ENCODE data around the gene GTF2A1L. TPM values are rescaled to one million over a fixed set of nuclear protein-coding genes. Genes with fewer than 3 reads are reported as not detected.
A peak's percentile ranks its signal among the peaks of the same experiment; 100 is the strongest.

The GTF2A1L gene
- total RNA-seq, 1 donor from 2014 or later: not detected

DNA sequence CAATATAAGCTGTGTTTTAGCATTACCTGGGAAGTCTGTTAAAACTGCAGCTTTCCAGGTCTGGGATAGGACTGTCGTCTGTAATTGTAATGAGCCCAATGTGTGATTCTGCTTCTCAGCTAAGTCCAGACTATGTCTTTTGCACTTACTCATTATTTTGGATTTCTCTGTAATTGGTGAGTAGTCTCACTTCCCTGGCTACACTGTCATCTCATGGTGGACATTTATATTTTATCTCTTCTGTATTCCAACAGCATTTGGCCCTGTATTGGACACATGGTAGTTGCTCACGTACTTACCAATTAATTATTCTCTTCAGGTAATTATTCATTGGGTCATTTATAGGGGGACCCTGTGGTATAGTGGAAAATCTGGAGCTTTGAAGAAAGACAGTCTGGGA, 109.9 kb downstream of the GTF2A1L start:
- H2AFZ ChIP-seq (ENCODE audit: low read depth, low read length): no peak overlapping the region
- H3K9me3 ChIP-seq (ENCODE audit: insufficient read depth, low read depth, low read length): no peaks in the 10 kb centered on the region
- H3K27ac Mint-ChIP-seq (ENCODE audit: unreplicated experiment): no peak overlapping the region
- no peak overlapping the region for H3K9ac ChIP-seq (ENCODE audit: low read length)
- FAIRE-seq (no peak), DNase-seq (ENCODE audit: low read depth) (no peak)
- no peaks in the 10 kb centered on the region for H3K36me3 ChIP-seq (ENCODE audit: insufficient read depth, low read length)
- TF ChIP-seq EZH2 (IDR thresholded peaks at IDR 0.05; ENCODE audit: insufficient read depth, low read length): no peak
- TF ChIP-seq, protein P1, sequence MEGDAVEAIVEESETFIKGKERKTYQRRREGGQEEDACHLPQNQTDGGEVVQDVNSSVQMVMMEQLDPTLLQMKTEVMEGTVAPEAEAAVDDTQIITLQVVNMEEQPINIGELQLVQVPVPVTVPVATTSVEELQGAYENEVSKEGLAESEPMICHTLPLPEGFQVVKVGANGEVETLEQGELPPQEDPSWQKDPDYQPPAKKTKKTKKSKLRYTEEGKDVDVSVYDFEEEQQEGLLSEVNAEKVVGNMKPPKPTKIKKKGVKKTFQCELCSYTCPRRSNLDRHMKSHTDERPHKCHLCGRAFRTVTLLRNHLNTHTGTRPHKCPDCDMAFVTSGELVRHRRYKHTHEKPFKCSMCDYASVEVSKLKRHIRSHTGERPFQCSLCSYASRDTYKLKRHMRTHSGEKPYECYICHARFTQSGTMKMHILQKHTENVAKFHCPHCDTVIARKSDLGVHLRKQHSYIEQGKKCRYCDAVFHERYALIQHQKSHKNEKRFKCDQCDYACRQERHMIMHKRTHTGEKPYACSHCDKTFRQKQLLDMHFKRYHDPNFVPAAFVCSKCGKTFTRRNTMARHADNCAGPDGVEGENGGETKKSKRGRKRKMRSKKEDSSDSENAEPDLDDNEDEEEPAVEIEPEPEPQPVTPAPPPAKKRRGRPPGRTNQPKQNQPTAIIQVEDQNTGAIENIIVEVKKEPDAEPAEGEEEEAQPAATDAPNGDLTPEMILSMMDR (IDR thresholded peaks at IDR 0.05; ENCODE audit: insufficient read depth, low read depth, low read length): peak; percentile 31
- no peaks in the 10 kb centered on the region for H3K9me3 Mint-ChIP-seq (ENCODE audit: unreplicated experiment)
- H3K79me2 ChIP-seq (ENCODE audit: insufficient read depth, low read length): no peaks in the 10 kb centered on the region
- H4K20me1 ChIP-seq (ENCODE audit: insufficient read depth, low read length): no peaks in the 10 kb centered on the region
- no peak overlapping the region for H3K27ac ChIP-seq (ENCODE audit: low read depth, low read length)
- peaks cover 14% of the 10 kb centered on the region for H3K4me1 Mint-ChIP-seq (ENCODE audit: low read depth, unreplicated experiment)
- H3K4me2 ChIP-seq (ENCODE audit: low read length): no peak overlapping the region
- peaks cover 5% of the 10 kb centered on the region for H3K27me3 ChIP-seq (ENCODE audit: insufficient read depth, low read length)
- no peak overlapping the region for H3K4me3 ChIP-seq (ENCODE audit: insufficient read depth, low read depth, low read length)
- H3K36me3 Mint-ChIP-seq (ENCODE audit: low read depth, unreplicated experiment): no peaks in the 10 kb centered on the region
- H3K4me1 ChIP-seq (ENCODE audit: insufficient read depth, low read length): peaks cover 15% of the 10 kb centered on the region
- H3K27me3 Mint-ChIP-seq (ENCODE audit: low read depth, unreplicated experiment): peaks cover 2% of the 10 kb centered on the region
- no peak overlapping the region for H3K4me3 Mint-ChIP-seq (ENCODE audit: unreplicated experiment)

DNA sequence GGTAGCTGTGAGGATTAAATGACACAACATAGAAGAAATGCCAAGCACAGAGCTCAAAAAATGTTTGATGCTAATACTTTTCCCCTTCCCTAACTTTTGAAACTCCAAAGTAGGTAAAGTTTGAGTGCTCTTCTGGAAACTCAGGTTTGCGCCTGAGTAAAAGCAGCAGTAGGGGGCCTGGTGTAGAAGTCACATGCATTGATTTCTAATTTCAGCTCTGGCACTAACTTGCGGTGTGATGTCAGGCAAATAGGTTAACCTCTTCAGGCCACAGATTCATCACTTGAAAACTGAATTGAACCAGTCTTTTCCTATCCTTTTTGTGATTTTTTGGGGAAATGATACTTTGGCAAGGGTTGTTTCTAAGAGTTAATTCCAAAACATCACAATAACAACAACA, 110.6 kb downstream of the GTF2A1L start:
- Mint-ChIP-seq H3K27me3 (ENCODE audit: low read depth, unreplicated experiment) (peaks cover 2% of the 10 kb centered on the region), H3K4me1 (ENCODE audit: low read depth, unreplicated experiment) (peaks cover 7% of the 10 kb centered on the region), H3K36me3 (ENCODE audit: low read depth, unreplicated experiment) (no peaks in the 10 kb centered on the region), H3K27ac (ENCODE audit: unreplicated experiment) (no peak overlapping the region), H3K9me3 (ENCODE audit: unreplicated experiment) (no peaks in the 10 kb centered on the region), H3K4me3 (ENCODE audit: unreplicated experiment) (no peak overlapping the region)
- Histone ChIP-seq H3K4me3 (ENCODE audit: insufficient read depth, low read depth, low read length) (no peak overlapping the region), H3K27me3 (ENCODE audit: insufficient read depth, low read length) (peaks cover 12% of the 10 kb centered on the region), H3K9me3 (ENCODE audit: insufficient read depth, low read depth, low read length) (no peaks in the 10 kb centered on the region), H3K27ac (ENCODE audit: low read depth, low read length) (no peak overlapping the region), H2AFZ (ENCODE audit: low read depth, low read length) (no peak overlapping the region), H3K36me3 (ENCODE audit: insufficient read depth, low read length) (no peaks in the 10 kb centered on the region), H3K4me1 (ENCODE audit: insufficient read depth, low read length) (peaks cover 10% of the 10 kb centered on the region), H3K4me2 (ENCODE audit: low read length) (no peak overlapping the region), H3K79me2 (ENCODE audit: insufficient read depth, low read length) (no peaks in the 10 kb centered on the region), H3K9ac (ENCODE audit: low read length) (no peak overlapping the region), H4K20me1 (ENCODE audit: insufficient read depth, low read length) (no peaks in the 10 kb centered on the region)
- FAIRE-seq (no peak), DNase-seq (ENCODE audit: low read depth) (no peak)
- TF ChIP-seq EZH2 (IDR thresholded peaks at IDR 0.05; ENCODE audit: insufficient read depth, low read length): no peak
- TF ChIP-seq, protein P1 (IDR thresholded peaks at IDR 0.05; ENCODE audit: insufficient read depth, low read depth, low read length): no peak

DNA sequence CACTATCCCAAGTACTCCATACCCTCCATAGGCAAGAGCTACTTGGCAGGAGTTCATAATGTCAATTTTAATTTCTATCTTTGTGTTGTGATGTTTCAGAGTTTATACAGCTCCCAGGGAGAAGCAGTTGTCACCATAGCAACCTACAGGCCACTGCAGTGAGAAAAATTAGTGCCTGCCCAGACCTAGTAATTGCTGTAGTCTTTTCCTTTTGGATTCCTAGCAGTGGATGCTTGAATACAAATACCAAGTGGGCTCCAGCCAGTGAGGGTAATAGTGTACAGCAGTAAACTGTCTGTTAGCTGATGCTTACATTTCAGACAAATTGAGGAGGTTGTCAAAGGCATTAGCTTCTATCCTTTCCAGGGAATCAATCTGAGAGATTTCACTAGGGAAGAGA, 111.2 kb downstream of the GTF2A1L start:
- no peak overlapping the region for H3K4me3 Mint-ChIP-seq (ENCODE audit: unreplicated experiment)
- no peak for FAIRE-seq
- H3K79me2 ChIP-seq (ENCODE audit: insufficient read depth, low read length): no peaks in the 10 kb centered on the region

More for the DNA sequence above, 111.2 kb downstream of the GTF2A1L start:
- no peaks in the 10 kb centered on the region for H3K9me3 Mint-ChIP-seq (ENCODE audit: unreplicated experiment)
- H3K4me1 Mint-ChIP-seq (ENCODE audit: low read depth, unreplicated experiment): peaks cover 3% of the 10 kb centered on the region
- H3K36me3 Mint-ChIP-seq (ENCODE audit: low read depth, unreplicated experiment): no peaks in the 10 kb centered on the region
- H3K36me3 ChIP-seq (ENCODE audit: insufficient read depth, low read length): no peaks in the 10 kb centered on the region
- peaks cover 9% of the 10 kb centered on the region for H3K4me1 ChIP-seq (ENCODE audit: insufficient read depth, low read length)
- H3K9me3 ChIP-seq (ENCODE audit: insufficient read depth, low read depth, low read length): no peaks in the 10 kb centered on the region
- no peak overlapping the region for H3K9ac ChIP-seq (ENCODE audit: low read length)
- H3K27me3 Mint-ChIP-seq (ENCODE audit: low read depth, unreplicated experiment): peaks cover 2% of the 10 kb centered on the region
- TF ChIP-seq, protein P1 (IDR thresholded peaks at IDR 0.05; ENCODE audit: insufficient read depth, low read depth, low read length): no peak
- TF ChIP-seq EZH2 (IDR thresholded peaks at IDR 0.05; ENCODE audit: insufficient read depth, low read length): no peak
- no peak overlapping the region for H3K4me3 ChIP-seq (ENCODE audit: insufficient read depth, low read depth, low read length)
- DNase-seq (ENCODE audit: low read depth): no peak
- H3K27ac Mint-ChIP-seq (ENCODE audit: unreplicated experiment): no peak overlapping the region
- no peak overlapping the region for H3K27ac ChIP-seq (ENCODE audit: low read depth, low read length)
- no peak overlapping the region for H2AFZ ChIP-seq (ENCODE audit: low read depth, low read length)
- H3K27me3 ChIP-seq (ENCODE audit: insufficient read depth, low read length): peaks cover 13% of the 10 kb centered on the region
- H3K4me2 ChIP-seq (ENCODE audit: low read length): no peak overlapping the region
- no peaks in the 10 kb centered on the region for H4K20me1 ChIP-seq (ENCODE audit: insufficient read depth, low read length)
